HL-60 (cell line): ENCODE data around the gene MCEMP1.

Source experiments
- DNase-seq, 2 experiments: peaks; one replicate each; pipeline ENCODE4 v3.0.0-alpha.2; 2010 to 2020; ENCODE audit warnings: low read depth in 1 of 2, low spot score in 1 of 2
- H3K27ac ChIP-seq: fragments of 250-450 bp; sonication (Bioruptor Pico); replicated peaks from 2 replicates; pipeline ENCODE4 v1.5.1; 2020; ENCODE audit warnings: mild to moderate bottlenecking, moderate library complexity
- H3K27me3 ChIP-seq: fragments of 250-450 bp; sonication (Bioruptor Pico); 2 replicates; pipeline ENCODE4 v1.5.1; 2021; ENCODE audit warnings: mild to moderate bottlenecking, moderate library complexity; ENCODE audit not compliant: insufficient read depth, poor library complexity, severe bottlenecking
- H3K4me3 ChIP-seq: replicated peaks from 2 replicates; pipeline ENCODE4 v1.5.1; 2011; ENCODE audit warnings: mild to moderate bottlenecking, control low read depth, low read length; ENCODE audit not compliant: insufficient read depth
- GABPA ChIP-seq: IDR thresholded peaks from 2 replicates; pipeline ENCODE4 v1.6.1; 2012; ENCODE audit warnings: low read depth
- POLR2AphosphoS5 ChIP-seq: IDR thresholded peaks from 2 replicates; pipeline ENCODE4 v1.6.1; 2012; ENCODE audit warnings: low read depth
- SPI1 ChIP-seq: IDR thresholded peaks from 2 replicates; pipeline ENCODE4 v1.6.1; 2012; ENCODE audit warnings: low read depth, mild to moderate bottlenecking, borderline replicate concordance
- TF ChIP-seq, protein P1 (sequence below): IDR thresholded peaks from one replicate; pipeline ENCODE4 v1.5.1; 2011; ENCODE audit warnings: low read length, control low read depth, inconsistent platforms; ENCODE audit not compliant: insufficient read depth
- TF ChIP-seq, protein P2 (sequence below): IDR thresholded peaks from 2 replicates; pipeline ENCODE4 v1.6.1; 2012; ENCODE audit warnings: low read depth; ENCODE audit not compliant: insufficient replicate concordance

Gene MCEMP1

DNA sequence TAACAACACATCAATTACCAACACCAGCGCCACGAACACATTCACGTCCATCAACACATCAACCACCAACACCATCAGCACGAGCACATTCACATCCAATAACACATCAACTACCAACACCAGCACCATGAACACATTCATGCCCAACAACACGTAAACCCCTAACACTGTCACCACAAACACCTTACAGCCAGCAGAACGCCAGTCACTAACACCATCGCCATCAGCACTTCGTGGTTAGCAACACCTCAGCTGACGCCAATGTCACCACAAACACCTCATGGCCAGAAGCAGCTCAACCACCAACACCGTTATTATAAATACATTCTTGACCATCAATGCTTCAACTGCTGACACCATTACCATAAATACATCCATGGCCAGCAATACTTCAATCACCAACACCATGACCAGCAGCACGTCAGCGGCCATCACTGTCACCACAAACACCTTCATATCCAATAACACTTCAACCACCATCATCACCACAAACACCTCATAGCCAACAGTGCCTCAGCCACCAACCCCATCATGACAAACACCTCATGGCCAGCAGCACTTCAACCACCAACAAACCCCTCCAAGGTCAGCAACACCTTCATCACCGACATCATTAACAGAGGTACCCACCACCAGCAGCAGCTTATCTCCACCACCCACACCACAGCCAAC is 15.7 kb downstream of the MCEMP1 start:
- no peak overlapping the region for H3K4me3 ChIP-seq
- no peak for TF ChIP-seq GABPA
- no peak for TF ChIP-seq SPI1
- TF ChIP-seq, protein P1, sequence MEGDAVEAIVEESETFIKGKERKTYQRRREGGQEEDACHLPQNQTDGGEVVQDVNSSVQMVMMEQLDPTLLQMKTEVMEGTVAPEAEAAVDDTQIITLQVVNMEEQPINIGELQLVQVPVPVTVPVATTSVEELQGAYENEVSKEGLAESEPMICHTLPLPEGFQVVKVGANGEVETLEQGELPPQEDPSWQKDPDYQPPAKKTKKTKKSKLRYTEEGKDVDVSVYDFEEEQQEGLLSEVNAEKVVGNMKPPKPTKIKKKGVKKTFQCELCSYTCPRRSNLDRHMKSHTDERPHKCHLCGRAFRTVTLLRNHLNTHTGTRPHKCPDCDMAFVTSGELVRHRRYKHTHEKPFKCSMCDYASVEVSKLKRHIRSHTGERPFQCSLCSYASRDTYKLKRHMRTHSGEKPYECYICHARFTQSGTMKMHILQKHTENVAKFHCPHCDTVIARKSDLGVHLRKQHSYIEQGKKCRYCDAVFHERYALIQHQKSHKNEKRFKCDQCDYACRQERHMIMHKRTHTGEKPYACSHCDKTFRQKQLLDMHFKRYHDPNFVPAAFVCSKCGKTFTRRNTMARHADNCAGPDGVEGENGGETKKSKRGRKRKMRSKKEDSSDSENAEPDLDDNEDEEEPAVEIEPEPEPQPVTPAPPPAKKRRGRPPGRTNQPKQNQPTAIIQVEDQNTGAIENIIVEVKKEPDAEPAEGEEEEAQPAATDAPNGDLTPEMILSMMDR = no peak
- no peak for TF ChIP-seq POLR2AphosphoS5
- TF ChIP-seq, protein P2, sequence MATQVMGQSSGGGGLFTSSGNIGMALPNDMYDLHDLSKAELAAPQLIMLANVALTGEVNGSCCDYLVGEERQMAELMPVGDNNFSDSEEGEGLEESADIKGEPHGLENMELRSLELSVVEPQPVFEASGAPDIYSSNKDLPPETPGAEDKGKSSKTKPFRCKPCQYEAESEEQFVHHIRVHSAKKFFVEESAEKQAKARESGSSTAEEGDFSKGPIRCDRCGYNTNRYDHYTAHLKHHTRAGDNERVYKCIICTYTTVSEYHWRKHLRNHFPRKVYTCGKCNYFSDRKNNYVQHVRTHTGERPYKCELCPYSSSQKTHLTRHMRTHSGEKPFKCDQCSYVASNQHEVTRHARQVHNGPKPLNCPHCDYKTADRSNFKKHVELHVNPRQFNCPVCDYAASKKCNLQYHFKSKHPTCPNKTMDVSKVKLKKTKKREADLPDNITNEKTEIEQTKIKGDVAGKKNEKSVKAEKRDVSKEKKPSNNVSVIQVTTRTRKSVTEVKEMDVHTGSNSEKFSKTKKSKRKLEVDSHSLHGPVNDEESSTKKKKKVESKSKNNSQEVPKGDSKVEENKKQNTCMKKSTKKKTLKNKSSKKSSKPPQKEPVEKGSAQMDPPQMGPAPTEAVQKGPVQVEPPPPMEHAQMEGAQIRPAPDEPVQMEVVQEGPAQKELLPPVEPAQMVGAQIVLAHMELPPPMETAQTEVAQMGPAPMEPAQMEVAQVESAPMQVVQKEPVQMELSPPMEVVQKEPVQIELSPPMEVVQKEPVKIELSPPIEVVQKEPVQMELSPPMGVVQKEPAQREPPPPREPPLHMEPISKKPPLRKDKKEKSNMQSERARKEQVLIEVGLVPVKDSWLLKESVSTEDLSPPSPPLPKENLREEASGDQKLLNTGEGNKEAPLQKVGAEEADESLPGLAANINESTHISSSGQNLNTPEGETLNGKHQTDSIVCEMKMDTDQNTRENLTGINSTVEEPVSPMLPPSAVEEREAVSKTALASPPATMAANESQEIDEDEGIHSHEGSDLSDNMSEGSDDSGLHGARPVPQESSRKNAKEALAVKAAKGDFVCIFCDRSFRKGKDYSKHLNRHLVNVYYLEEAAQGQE = no peak
- H3K27ac ChIP-seq = no peak overlapping the region
- H3K27me3 ChIP-seq = no peaks in the 10 kb centered on the region
- DNase-seq = no peak

DNA sequence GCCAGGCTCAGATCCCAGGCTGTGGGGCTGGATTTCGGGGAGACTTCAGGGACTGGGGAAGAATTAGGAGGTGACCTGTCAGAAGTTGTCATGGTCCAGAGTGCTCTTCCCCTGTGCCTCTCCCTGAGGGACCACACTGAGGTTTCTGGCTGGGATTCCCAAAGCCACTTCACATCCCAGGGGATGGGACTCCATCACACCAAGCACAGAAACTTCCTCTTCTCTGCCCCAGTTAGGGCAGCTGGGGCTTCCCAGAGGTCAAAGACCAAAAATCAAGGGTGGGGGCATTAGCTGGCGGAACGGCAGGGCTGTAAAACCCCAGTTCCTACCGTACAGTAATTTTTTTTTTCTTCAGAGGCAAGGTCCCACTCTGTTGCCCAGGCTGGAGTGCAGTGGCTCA is 17.6 kb downstream of the MCEMP1 start:
- DNase-seq = no peak
- Histone ChIP-seq H3K27ac (no peak overlapping the region), H3K27me3 (no peaks in the 10 kb centered on the region), H3K4me3 (no peak overlapping the region)
- TF ChIP-seq, protein P2 = no peak
- no peak for TF ChIP-seq POLR2AphosphoS5

DNA sequence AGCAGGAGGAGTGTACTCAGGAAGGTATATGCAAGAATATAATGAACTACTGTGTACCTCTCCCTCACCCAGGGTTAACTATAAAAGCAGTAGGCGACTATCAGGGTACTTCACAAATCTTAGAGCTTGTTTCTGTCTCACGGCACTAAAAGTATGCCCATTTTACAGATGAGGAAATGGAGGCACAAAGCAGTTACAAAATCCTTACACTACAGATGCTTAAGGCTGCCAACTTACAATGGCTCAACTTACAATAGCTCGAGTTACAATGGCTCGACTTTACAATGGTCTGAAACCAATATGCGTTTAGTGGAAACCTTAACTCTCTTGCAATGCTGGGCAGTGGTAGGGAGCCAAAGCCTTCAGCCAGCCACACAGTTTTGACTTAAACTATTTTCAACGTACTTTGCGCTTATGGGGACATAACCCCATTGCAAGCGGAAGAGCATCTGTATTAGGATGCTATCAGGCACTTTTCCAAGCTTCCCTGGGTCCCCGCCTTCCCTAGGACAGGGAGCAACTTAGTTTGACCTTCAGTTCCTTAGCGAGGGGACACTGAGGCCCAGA is 20.9 kb downstream of the MCEMP1 start:
- Histone ChIP-seq H3K4me3 (peak overlapping the region; percentile 43), H3K27me3 (no peaks in the 10 kb centered on the region), H3K27ac (no peak overlapping the region)
- DNase-seq = no peak
- TF ChIP-seq POLR2AphosphoS5 (no peak), SPI1 (no peak), GABPA (no peak)
- TF ChIP-seq, protein P1 = no peak
- TF ChIP-seq, protein P2 = no peak
